ENCODE data around the gene ERVFRD-1.
"Not testable (repeated sequence)": the region's sequence is repeated elsewhere in the genome, so short reads cannot be mapped to it uniquely, and the experiment has no call there.

Gene ERVFRD-1

GRCh38 chr6:11126876-11127275, 15.4 kb upstream of the ERVFRD-1 start:
- no peak for DNase-seq

- DNase-seq = no peak
Measured at GRCh38 chr6:11123978-11124377, 12.5 kb upstream of the ERVFRD-1 start.

- no peak for DNase-seq
Measured at GRCh38 chr6:11122380-11122779, 10.9 kb upstream of the ERVFRD-1 start.

GRCh38 chr6:11121851-11122250, 10.3 kb upstream of the ERVFRD-1 start:
- no peak for DNase-seq

GRCh38 chr6:11120271-11121005, 8.9 kb upstream of the ERVFRD-1 start:
- peak; percentile 30 for DNase-seq

GRCh38 chr6:11115808-11116536, 4.4 kb upstream of the ERVFRD-1 start:
- not testable (repeated sequence) for DNase-seq

- DNase-seq = no peak
Measured at GRCh38 chr6:11113038-11113437, 1.5 kb upstream of the ERVFRD-1 start.

GRCh38 chr6:11111769-11112437, 378 bp upstream of the ERVFRD-1 start:
- no peak for DNase-seq

GRCh38 chr6:11108726-11109125, 2.8 kb downstream of the ERVFRD-1 start:
- DNase-seq = no peak

- DNase-seq = no peak
Measured at GRCh38 chr6:11103065-11103464, 8.5 kb downstream of the ERVFRD-1 start.

- DNase-seq = no peak
Measured at GRCh38 chr6:11101417-11101816, 10.1 kb downstream of the ERVFRD-1 start.

- no peak for DNase-seq
Measured at GRCh38 chr6:11098004-11098403, 13.5 kb downstream of the ERVFRD-1 start.

GRCh38 chr6:11097476-11097875, 14.0 kb downstream of the ERVFRD-1 start:
- no peak for DNase-seq

- DNase-seq = no peak
Measured at GRCh38 chr6:11096109-11096508, 15.4 kb downstream of the ERVFRD-1 start.

GRCh38 chr6:11094941-11095340, 16.6 kb downstream of the ERVFRD-1 start:
- no peak for DNase-seq

GRCh38 chr6:11094411-11094851, 17.1 kb downstream of the ERVFRD-1 start:
- DNase-seq = peak; percentile 54

- peak; percentile 96 for DNase-seq
Measured at GRCh38 chr6:11093626-11094410, 17.7 kb downstream of the ERVFRD-1 start, which contains the start of gene SMIM13. Gene SMIM13, plus strand, starts transcription at chr6:11093834. Its CDS starts 480 bp downstream, at chr6:11094314.

- no peak for DNase-seq
Measured at GRCh38 chr6:11093376-11093625, 18.2 kb downstream of the ERVFRD-1 start.

GRCh38 chr6:11092668-11093375, 18.7 kb downstream of the ERVFRD-1 start:
- DNase-seq = peak; percentile 38

GRCh38 chr6:11091141-11091540, 20.4 kb downstream of the ERVFRD-1 start:
- DNase-seq = not testable (repeated sequence)

- no peak for DNase-seq
Measured at GRCh38 chr6:11089695-11090094, 21.8 kb downstream of the ERVFRD-1 start.

- DNase-seq = not testable (repeated sequence)
Measured at GRCh38 chr6:11087141-11087812, 24.2 kb downstream of the ERVFRD-1 start.
